ENCODE results near the gene PDK3. TPM values are rescaled to one million over a fixed set of nuclear protein-coding genes. Genes with fewer than 3 reads are reported as not detected.

The PDK3 gene
- 10 to 100 TPM; 36.1 to 36.5 TPM for total RNA-seq

GRCh38 chrX:24464836-24465531 lies at the start of gene PDK3:
TSS of gene PDK3 (plus strand) at chrX:24465286. CDS start at chrX:24465456, 170 bp downstream.
- CTCF ChIA-PET, result interaction anchor here (1.2 kb wide), 2 partner anchors 16 to 18 kb away, joined by 3 to 5 read pairs; no protein-coding TSS in a partner anchor

GRCh38 chrX:24415921-24416320 lies 49.2 kb upstream of the PDK3 start:
- ChIA-PET CTCF (interaction anchor here (1.3 kb wide), 1 partner anchor 143 kb away, joined by 3 read pairs; no protein-coding TSS in a partner anchor), POLR2A (no interaction called here)

More at GRCh38 chrX:24464836-24465531, at the start of gene PDK3:
- POLR2A ChIA-PET, result interaction anchor here (0.6 to 3.1 kb wide), 2 partner anchors 15 to 29 kb away, joined by 6 to 12 read pairs; no protein-coding TSS in a partner anchor

- ChIA-PET CTCF (no interaction called here), POLR2A (no interaction called here)
Measured at GRCh38 chrX:24423960-24424359, 41.1 kb upstream of the PDK3 start.

GRCh38 chrX:24424948-24425347 lies 40.1 kb upstream of the PDK3 start:
- ChIA-PET POLR2A (no interaction called here), CTCF (no interaction called here)

- POLR2A ChIA-PET, result no interaction called here
- CTCF ChIA-PET, result no interaction called here
Measured at GRCh38 chrX:24425806-24426205, 39.3 kb upstream of the PDK3 start.

GRCh38 chrX:24426340-24426913 lies 38.7 kb upstream of the PDK3 start:
- ChIA-PET CTCF (no interaction called here), POLR2A (no interaction called here)

GRCh38 chrX:24426921-24427746 lies 38.0 kb upstream of the PDK3 start:
- CTCF ChIA-PET, result no interaction called here
- POLR2A ChIA-PET, result no interaction called here

GRCh38 chrX:24427747-24428019 lies 37.4 kb upstream of the PDK3 start:
- CTCF ChIA-PET, result no interaction called here
- POLR2A ChIA-PET, result no interaction called here

GRCh38 chrX:24428516-24428915 lies 36.6 kb upstream of the PDK3 start:
- CTCF ChIA-PET, result no interaction called here

GRCh38 chrX:24435060-24435459 lies 30.0 kb upstream of the PDK3 start:
- ChIA-PET POLR2A (no interaction called here), CTCF (no interaction called here)

More at GRCh38 chrX:24428516-24428915, 36.6 kb upstream of the PDK3 start:
- POLR2A ChIA-PET, result no interaction called here

- CTCF ChIA-PET, result no interaction called here
Measured at GRCh38 chrX:24443918-24444317, 21.2 kb upstream of the PDK3 start.

GRCh38 chrX:24444645-24445044 lies 20.4 kb upstream of the PDK3 start:
- ChIA-PET POLR2A (no interaction called here), CTCF (no interaction called here)

More at GRCh38 chrX:24443918-24444317, 21.2 kb upstream of the PDK3 start:
- POLR2A ChIA-PET, result no interaction called here

GRCh38 chrX:24448762-24449250 lies 16.3 kb upstream of the PDK3 start:
- ChIA-PET POLR2A (no interaction called here), CTCF (interaction anchor here (1.5 kb wide), 1 partner anchor 16 kb away, joined by 5 read pairs; the partner anchor contains the start of gene PDK3)

GRCh38 chrX:24463077-24463476 lies 2.0 kb upstream of the PDK3 start:
- ChIA-PET CTCF (interaction anchor here (0.8 kb wide), 1 partner anchor 31 kb away, joined by 3 read pairs; no protein-coding TSS in a partner anchor), POLR2A (no interaction called here)

GRCh38 chrX:24464498-24464835 lies 619 bp upstream of the PDK3 start:
- ChIA-PET CTCF (interaction anchor here (1.2 kb wide), 1 partner anchor 15 kb away, joined by 5 read pairs; no protein-coding TSS in a partner anchor), POLR2A (interaction anchor here (0.6 to 3.1 kb wide), 2 partner anchors 15 to 29 kb away, joined by 6 to 12 read pairs; no protein-coding TSS in a partner anchor)

- POLR2A ChIA-PET, result interaction anchor here (3.1 kb wide), 1 partner anchor 14 kb away, joined by 12 read pairs; no protein-coding TSS in a partner anchor
Measured at GRCh38 chrX:24465532-24465865, 413 bp downstream of the PDK3 start.

GRCh38 chrX:24466025-24466424 lies 939 bp downstream of the PDK3 start:
- ChIA-PET POLR2A (interaction anchor here (0.7 to 3.1 kb wide), 2 partner anchors 14 to 34 kb away, joined by 3 to 12 read pairs; no protein-coding TSS in a partner anchor), CTCF (interaction anchor here (1.2 kb wide), 1 partner anchor 17 kb away, joined by 3 read pairs; no protein-coding TSS in a partner anchor)

More at GRCh38 chrX:24465532-24465865, 413 bp downstream of the PDK3 start:
- CTCF ChIA-PET, result interaction anchor here (1.2 kb wide), 2 partner anchors 16 to 18 kb away, joined by 3 to 5 read pairs; no protein-coding TSS in a partner anchor

- POLR2A ChIA-PET, result no interaction called here
- CTCF ChIA-PET, result no interaction called here
Measured at GRCh38 chrX:24468245-24468644, 3.2 kb downstream of the PDK3 start.

GRCh38 chrX:24471808-24472207 lies 6.7 kb downstream of the PDK3 start:
- CTCF ChIA-PET, result no interaction called here
- POLR2A ChIA-PET, result no interaction called here

- POLR2A ChIA-PET, result no interaction called here
- CTCF ChIA-PET, result no interaction called here
Measured at GRCh38 chrX:24475480-24475879, 10.4 kb downstream of the PDK3 start.

All from activated CD8-positive, alpha-beta memory T cell treated with anti-CD3 and anti-CD28 coated beads for 36 hours (primary cell).